ENCODE results near the gene SYT12.

GRCh38 chr11:67057205-67057672 lies 34.3 kb downstream of the SYT12 start:
- no peak for TF ChIP-seq CTCF (IDR thresholded peaks at IDR 0.05)
- no peak for TF ChIP-seq POLR2A (IDR thresholded peaks at IDR 0.05; ENCODE audit: low read depth)
- TF ChIP-seq EP300 (IDR thresholded peaks at IDR 0.05): no peak
- TF ChIP-seq POLR2AphosphoS5 (IDR thresholded peaks at IDR 0.05): no peak
